ENCODE data around the gene ELFN1. TPM values are rescaled to one million over a fixed set of nuclear protein-coding genes. Genes with fewer than 3 reads are reported as not detected.

The ELFN1 gene
- total and polyA plus RNA-seq, 4 donors: 0.43 to 3.5 (median 3.4) TPM

DNA sequence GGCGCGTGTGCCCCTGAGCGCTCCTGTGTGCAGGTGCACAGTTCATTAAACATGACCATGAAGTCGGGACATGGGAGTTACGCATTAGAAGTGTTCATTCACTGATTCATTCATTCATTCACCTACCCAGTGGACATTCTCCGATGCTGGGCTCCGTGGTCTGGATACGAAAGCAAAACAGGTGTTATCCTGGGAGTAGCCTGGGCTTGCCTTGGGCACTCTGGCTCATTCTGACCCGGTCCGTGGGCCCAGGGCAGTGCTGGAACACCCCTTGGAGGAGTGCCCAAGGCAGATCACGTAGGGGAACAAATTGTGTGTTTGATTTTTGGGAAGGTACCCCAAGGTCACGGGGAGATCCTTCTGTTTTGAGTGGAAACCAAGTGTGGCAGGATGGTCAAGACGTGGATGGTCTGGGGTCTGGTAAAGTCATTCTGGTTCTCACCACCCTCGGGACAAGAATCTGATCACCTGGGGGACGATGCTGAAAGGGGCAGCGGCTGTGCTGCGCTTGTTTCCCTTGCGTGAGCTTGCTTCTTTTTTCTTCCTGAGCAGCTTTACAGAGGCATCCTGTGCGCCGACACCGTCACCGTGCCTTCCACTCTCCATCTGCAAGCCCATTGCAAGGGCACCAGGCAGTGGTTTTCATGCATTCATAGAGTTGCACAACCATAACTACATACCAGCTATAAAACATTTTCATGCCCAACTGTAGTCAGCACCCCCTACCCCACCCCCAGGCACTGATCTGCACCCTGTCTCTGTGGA, 10.1 kb downstream of the ELFN1 start:
- H3K9me3 ChIP-seq (ENCODE audit: control insufficient read depth in 4 of 4, low read length in 3 of 4): peaks cover 0 to 4% (median 3%) of the 10 kb centered on the region in 4 donors
- H3K9ac ChIP-seq (ENCODE audit: low read depth in 1 of 2, low read length in 2 of 2): no peak overlapping the region
- H3K27ac ChIP-seq (ENCODE audit: low read depth in 1 of 2, low read length in 2 of 2): no peak overlapping the region
- 92% methylated on average over 22 of the region's 22 CpGs for WGBS
- no peaks in the 10 kb centered on the region for H3K4me1 ChIP-seq (ENCODE audit: control insufficient read depth in 4 of 4, insufficient read depth in 4 of 4, low read length in 3 of 4)
- DNase-seq (ENCODE audit: low spot score): peak; percentile 22
- H3K36me3 ChIP-seq (ENCODE audit: control insufficient read depth in 4 of 4, insufficient read depth in 3 of 4, low read depth in 1 of 4, low read length in 3 of 4): peaks cover 0 to 2% (median under 1%) of the 10 kb centered on the region in 4 donors
- no peak overlapping the region for H3K4me3 ChIP-seq (ENCODE audit: low read depth in 1 of 3, low read length in 3 of 3)
- H3K27me3 ChIP-seq (ENCODE audit: control insufficient read depth in 4 of 4, insufficient read depth in 4 of 4, low read length in 3 of 4): no peaks in the 10 kb centered on the region
- no peak for TF ChIP-seq RXRA (IDR thresholded peaks at IDR 0.05)
- TF ChIP-seq, protein P1, sequence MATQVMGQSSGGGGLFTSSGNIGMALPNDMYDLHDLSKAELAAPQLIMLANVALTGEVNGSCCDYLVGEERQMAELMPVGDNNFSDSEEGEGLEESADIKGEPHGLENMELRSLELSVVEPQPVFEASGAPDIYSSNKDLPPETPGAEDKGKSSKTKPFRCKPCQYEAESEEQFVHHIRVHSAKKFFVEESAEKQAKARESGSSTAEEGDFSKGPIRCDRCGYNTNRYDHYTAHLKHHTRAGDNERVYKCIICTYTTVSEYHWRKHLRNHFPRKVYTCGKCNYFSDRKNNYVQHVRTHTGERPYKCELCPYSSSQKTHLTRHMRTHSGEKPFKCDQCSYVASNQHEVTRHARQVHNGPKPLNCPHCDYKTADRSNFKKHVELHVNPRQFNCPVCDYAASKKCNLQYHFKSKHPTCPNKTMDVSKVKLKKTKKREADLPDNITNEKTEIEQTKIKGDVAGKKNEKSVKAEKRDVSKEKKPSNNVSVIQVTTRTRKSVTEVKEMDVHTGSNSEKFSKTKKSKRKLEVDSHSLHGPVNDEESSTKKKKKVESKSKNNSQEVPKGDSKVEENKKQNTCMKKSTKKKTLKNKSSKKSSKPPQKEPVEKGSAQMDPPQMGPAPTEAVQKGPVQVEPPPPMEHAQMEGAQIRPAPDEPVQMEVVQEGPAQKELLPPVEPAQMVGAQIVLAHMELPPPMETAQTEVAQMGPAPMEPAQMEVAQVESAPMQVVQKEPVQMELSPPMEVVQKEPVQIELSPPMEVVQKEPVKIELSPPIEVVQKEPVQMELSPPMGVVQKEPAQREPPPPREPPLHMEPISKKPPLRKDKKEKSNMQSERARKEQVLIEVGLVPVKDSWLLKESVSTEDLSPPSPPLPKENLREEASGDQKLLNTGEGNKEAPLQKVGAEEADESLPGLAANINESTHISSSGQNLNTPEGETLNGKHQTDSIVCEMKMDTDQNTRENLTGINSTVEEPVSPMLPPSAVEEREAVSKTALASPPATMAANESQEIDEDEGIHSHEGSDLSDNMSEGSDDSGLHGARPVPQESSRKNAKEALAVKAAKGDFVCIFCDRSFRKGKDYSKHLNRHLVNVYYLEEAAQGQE (IDR thresholded peaks at IDR 0.05): no peak
- TF ChIP-seq RAD21 (IDR thresholded peaks at IDR 0.05): no peak
- no peak for TF ChIP-seq HNF4G (IDR thresholded peaks at IDR 0.05)
- no peak for TF ChIP-seq FOXA2 (IDR thresholded peaks at IDR 0.05)
- no peak for TF ChIP-seq CTCF (IDR thresholded peaks at IDR 0.05; ENCODE audit: low read depth, low read length, missing input control)
- TF ChIP-seq NR2F2 (IDR thresholded peaks at IDR 0.05): no peak
- no peak for TF ChIP-seq JUND (IDR thresholded peaks at IDR 0.05)
- no peak for TF ChIP-seq ZBTB33 (IDR thresholded peaks at IDR 0.05)
- TF ChIP-seq MAX (IDR thresholded peaks at IDR 0.05): no peak
- TF ChIP-seq YY1 (IDR thresholded peaks at IDR 0.05): no peak
- TF ChIP-seq EGR1 (IDR thresholded peaks at IDR 0.05; ENCODE audit: low read depth in 2 of 2): no peak
- TF ChIP-seq TAF1 (conservative IDR thresholded peaks at IDR 0.05): no peak
- TF ChIP-seq HNF4A (conservative IDR thresholded peaks at IDR 0.05): no peak
- no peak for TF ChIP-seq SP1 (IDR thresholded peaks at IDR 0.05)
- no peak for TF ChIP-seq GABPA (IDR thresholded peaks at IDR 0.05 in 1 of 2, conservative IDR thresholded peaks at IDR 0.05 in 1 of 2)
- no peak for TF ChIP-seq FOXA1 (IDR thresholded peaks at IDR 0.05)
- no peak for TF ChIP-seq ATF3 (IDR thresholded peaks at IDR 0.05)
